AG10803 (cell line): ENCODE results near the gene TMEM198.

Experiments used
- DNase-seq: peaks from one replicate; pipeline ENCODE4 v3.0.0; 2010; ENCODE audit warnings: low read depth
- H3K4me3 ChIP-seq: 2 replicates; pipeline ENCODE4 v1.5.1; 2011; ENCODE audit warnings: mild to moderate bottlenecking, low read length, control low read depth
- CTCF ChIP-seq: conservative IDR thresholded peaks from 2 replicates; pipeline ENCODE4 v1.5.1; 2011; ENCODE audit warnings: mild to moderate bottlenecking, low read length, control low read depth, inconsistent platforms

TMEM198 gene

GRCh38 chr2:219497495-219498279 lies 46.1 kb upstream of the TMEM198 start:
- peak overlapping the region; percentile 83 for H3K4me3 ChIP-seq
- no peak for TF ChIP-seq CTCF
- DNase-seq: peak; percentile 84

- TF ChIP-seq CTCF: no peak
- H3K4me3 ChIP-seq: peak within 1 kb of the TSS; percentile 89
- DNase-seq: peak; percentile 99
These were observed 45.4 kb upstream of the TMEM198 start, which contains the start of gene GMPPA for GRCh38 chr2:219498280-219499057. TSS of gene GMPPA (plus strand) at chr2:219498891. CDS start at chr2:219499976, 1,085 bp downstream.

- TF ChIP-seq CTCF: no peak
- peak overlapping the region; percentile 89 for H3K4me3 ChIP-seq
- DNase-seq: no peak
These were observed 44.8 kb upstream of the TMEM198 start for GRCh38 chr2:219499058-219499307.

GRCh38 chr2:219499555-219499954 lies 44.3 kb upstream of the TMEM198 start:
- TF ChIP-seq CTCF: no peak
- peak overlapping the region; percentile 89 for H3K4me3 ChIP-seq
- no peak for DNase-seq

GRCh38 chr2:219500135-219500534 lies 43.7 kb upstream of the TMEM198 start:
- no peak for DNase-seq
- TF ChIP-seq CTCF: peak; percentile 34
- peak overlapping the region; percentile 89 for H3K4me3 ChIP-seq

GRCh38 chr2:219501849-219502248 lies 42.0 kb upstream of the TMEM198 start:
- no peak for TF ChIP-seq CTCF
- H3K4me3 ChIP-seq: no peak overlapping the region
- DNase-seq: no peak

- no peak for TF ChIP-seq CTCF
- DNase-seq: no peak
- H3K4me3 ChIP-seq: no peak overlapping the region
These were observed 41.2 kb upstream of the TMEM198 start for GRCh38 chr2:219502618-219503017.
